Stimulated activated CD8-positive, alpha-beta memory T cell treated with anti-CD3 and anti-CD28 coated beads, Interleukin-15, amount 100 ng/mL, for 4 hours (primary cell): Measurements from ENCODE around the gene DHX32.
"Not testable (repeated sequence)": the region's sequence is repeated elsewhere in the genome, so short reads cannot be mapped to it uniquely, and the experiment has no call there.

Experiments
- DNase-seq, 2 donors: peaks; one replicate each; pipeline ENCODE4 v3.0.0-alpha.2; 2020; ENCODE audit warnings: low read depth in 2 of 2

The DHX32 gene, protein sequence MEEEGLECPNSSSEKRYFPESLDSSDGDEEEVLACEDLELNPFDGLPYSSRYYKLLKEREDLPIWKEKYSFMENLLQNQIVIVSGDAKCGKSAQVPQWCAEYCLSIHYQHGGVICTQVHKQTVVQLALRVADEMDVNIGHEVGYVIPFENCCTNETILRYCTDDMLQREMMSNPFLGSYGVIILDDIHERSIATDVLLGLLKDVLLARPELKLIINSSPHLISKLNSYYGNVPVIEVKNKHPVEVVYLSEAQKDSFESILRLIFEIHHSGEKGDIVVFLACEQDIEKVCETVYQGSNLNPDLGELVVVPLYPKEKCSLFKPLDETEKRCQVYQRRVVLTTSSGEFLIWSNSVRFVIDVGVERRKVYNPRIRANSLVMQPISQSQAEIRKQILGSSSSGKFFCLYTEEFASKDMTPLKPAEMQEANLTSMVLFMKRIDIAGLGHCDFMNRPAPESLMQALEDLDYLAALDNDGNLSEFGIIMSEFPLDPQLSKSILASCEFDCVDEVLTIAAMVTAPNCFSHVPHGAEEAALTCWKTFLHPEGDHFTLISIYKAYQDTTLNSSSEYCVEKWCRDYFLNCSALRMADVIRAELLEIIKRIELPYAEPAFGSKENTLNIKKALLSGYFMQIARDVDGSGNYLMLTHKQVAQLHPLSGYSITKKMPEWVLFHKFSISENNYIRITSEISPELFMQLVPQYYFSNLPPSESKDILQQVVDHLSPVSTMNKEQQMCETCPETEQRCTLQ

GRCh38 chr10:125881192-125881591, at the start of gene DHX32:
Gene DHX32 (minus strand): TSS chr10:125881292. CDS start chr10:125880824, 468 bp downstream.
- DNase-seq, result no peak

GRCh38 chr10:125929618-125930017, 48.5 kb upstream of the DHX32 start:
- DNase-seq, result no peak

DNA sequence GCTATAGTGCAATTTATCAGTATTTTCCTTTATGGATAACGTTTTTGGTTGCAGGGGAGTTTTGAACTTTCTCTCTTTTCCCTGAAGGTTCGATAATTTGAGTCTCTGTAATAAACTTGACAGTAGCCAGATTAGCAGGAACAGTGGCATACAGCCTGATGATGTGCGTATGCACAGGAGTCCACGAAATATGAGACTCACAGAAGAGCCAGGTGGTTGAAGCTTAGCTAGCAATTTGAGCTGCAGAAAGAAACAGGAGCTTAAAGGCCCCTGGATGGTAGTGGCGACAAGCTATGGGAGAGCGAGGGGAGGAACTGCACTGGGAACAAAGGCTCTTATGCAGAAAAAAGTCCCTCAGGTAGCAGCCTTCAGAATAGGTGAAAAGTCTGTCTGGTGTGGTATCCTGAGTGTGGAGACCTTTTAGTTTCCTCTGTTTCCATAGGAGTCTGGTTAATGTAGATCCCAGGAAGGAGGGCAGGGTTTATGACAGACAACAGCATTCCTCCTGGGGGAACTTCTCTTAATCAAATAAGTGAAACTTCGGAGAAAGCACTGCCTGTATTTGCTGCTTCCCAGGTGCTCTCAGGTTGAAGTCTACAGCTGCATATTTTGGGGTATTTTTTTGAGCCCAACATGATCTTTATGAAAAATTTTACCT, 48.0 kb upstream of the DHX32 start:
- no peak for DNase-seq

DNA sequence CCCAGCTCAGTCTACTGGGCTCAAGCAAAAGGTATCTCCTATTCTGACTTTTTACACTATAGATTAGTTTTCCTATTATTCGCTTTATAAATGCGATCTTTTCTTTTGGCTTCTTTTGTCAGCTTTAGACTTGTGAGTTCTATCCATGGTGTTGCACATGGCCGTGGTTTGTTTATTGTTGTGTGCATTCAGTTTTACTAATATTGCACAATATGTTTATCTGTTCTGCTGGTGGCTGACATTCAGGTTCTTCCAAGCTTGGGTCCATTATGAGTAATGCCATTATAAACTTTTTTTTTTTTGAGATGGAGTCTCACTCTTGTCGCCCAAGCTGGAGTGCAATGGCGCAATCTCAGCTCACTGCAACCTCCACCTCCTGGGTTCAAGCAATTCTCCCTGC, 46.2 kb upstream of the DHX32 start:
- not testable (repeated sequence) for DNase-seq

DNA sequence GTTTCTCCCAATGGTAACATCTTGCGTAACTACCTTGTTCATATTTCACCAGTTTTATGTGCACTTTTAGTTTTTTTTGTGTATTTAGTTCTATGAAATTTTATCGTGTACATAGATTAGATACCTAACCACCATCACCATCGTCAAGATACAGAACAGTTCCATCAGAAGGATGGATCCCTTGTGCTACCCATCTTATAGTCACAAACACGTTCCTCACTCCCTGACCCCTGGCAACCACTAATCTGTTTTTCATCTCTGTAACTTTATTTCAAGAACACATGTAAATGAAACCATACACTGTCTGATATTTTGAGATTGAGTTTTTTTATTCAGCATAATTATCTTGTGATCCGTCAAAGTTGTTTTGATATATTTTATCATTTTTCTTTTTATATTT, 45.2 kb upstream of the DHX32 start:
- no peak for DNase-seq

- DNase-seq, result no peak
Observed at GRCh38 chr10:125925262-125925834, 44.3 kb upstream of the DHX32 start.

DNA sequence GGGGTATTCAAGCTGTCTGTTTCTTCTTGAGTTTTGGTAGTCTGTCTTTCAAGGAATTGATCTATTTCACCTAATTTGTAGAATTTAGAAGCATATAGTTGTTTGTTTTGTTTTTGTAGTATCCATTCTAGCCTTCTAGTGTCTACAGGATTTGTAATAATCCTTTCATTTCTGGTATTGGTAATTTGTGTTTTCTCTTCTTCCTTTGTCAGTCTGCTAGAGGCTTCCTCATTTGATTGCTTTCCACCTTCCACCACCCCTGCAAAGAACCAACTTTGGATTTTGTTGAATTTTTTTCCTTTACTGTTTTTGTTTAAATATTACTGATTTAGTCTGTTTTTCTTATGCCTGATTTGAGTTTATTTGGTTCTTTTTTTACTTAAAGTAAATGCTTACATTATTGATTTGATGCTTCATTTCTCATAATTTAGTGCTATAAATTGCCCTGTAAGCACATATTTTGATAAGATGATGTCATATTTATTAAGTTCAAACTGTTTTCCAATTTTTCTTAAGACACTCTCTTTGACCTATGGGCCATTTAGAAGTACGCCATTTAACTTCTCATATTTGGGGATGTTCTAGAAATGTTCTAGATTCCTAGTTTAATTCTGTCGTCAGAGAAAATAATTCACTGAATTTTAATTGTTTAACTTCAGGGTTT, 40.7 kb upstream of the DHX32 start:
- not testable (repeated sequence) for DNase-seq

DNA sequence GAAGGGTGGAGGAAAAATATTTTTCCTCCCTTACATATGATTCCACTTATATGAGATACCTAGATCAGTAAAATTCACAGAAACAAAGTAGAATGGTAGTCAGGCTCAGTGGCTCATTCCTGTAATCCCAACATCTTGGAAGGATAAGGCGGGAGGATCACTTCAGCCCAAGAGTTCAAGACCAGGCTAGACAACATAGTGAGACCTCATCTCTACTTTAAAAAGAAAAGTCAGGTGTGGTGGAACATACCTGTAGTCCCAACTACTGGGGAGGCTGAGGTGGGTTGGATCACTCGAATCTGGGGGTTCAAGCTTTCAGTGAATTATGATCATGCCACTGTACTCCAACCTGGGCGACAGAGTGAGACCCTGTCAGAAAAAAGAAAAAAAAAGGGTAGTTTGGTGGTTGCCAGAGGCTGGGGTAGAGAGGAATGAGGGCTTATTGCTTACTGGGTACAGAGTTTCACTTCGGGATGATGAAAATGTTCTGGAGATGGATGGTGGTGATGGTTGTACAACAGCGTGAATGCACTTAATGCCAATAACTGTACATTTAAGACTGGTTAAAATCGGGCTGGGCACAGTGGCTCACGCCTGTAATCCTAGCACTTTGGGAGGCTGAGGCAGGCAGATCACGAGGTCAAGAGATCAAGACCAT, 36.7 kb upstream of the DHX32 start:
- not testable (repeated sequence) for DNase-seq

- no peak for DNase-seq
Observed at GRCh38 chr10:125916977-125917376, 35.9 kb upstream of the DHX32 start.

DNA sequence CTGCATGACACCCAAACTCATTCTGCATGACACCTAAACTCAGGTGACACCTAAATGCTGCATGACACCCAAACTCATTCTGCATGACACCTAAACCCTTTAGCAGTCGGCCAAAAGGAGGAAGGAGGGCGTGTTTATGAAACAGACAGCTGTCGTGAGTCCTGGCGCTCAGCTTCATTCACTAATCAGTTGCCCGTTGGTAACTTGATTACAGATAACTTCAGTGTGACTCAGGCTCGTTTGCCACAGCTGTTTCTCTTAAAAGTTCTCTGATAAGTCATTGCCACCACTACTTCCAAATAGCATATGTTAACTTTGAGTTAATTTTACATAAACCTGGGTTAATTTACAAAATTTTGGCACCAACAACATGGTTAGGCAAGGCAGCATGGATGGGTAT, 32.2 kb upstream of the DHX32 start:
- DNase-seq, result not testable (repeated sequence)

DNA sequence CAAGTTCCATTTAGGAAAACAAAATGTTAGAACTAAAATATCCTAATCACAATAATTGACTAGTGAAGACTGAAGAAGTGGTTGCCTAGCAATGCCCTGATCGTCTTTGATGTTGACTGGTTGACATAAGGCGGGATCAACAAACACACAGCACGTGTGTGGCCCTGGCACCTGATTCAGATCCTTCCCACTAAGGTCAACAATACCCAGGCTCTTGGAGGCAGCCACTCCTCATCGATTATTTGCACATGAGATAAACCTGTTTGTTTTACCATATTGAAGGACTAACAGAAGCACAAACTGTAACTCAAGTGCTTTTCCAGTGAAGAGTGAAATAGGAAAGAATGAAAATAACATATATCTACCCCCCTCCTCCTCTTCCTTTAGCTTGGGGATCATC, 30.9 kb upstream of the DHX32 start:
- DNase-seq, result no peak

GRCh38 chr10:125911145-125911544, 30.1 kb upstream of the DHX32 start:
- no peak for DNase-seq

- DNase-seq, result not testable (repeated sequence)
Observed at GRCh38 chr10:125909491-125909890, 28.4 kb upstream of the DHX32 start.

DNA sequence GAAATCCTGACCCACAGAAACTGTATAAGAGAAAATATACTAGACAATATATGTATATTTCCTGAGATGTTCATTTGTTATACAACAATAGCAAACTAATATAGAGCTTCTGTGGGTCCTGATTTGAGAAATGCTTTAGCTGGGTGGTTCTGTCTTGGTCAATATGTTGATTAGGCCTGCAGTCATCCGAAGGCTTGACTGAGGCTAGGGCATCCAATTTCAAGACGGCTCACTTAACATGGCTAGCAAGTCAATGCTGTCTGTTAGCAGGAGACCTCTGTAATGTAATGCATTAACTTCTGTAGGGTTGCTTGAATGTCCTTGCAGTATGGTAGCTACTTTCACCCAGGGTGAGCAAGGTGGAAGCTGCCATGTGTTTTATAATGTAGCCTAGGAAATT, 27.7 kb upstream of the DHX32 start:
- not testable (repeated sequence) for DNase-seq

GRCh38 chr10:125907598-125907997, 26.5 kb upstream of the DHX32 start:
- DNase-seq, result not testable (repeated sequence)

DNA sequence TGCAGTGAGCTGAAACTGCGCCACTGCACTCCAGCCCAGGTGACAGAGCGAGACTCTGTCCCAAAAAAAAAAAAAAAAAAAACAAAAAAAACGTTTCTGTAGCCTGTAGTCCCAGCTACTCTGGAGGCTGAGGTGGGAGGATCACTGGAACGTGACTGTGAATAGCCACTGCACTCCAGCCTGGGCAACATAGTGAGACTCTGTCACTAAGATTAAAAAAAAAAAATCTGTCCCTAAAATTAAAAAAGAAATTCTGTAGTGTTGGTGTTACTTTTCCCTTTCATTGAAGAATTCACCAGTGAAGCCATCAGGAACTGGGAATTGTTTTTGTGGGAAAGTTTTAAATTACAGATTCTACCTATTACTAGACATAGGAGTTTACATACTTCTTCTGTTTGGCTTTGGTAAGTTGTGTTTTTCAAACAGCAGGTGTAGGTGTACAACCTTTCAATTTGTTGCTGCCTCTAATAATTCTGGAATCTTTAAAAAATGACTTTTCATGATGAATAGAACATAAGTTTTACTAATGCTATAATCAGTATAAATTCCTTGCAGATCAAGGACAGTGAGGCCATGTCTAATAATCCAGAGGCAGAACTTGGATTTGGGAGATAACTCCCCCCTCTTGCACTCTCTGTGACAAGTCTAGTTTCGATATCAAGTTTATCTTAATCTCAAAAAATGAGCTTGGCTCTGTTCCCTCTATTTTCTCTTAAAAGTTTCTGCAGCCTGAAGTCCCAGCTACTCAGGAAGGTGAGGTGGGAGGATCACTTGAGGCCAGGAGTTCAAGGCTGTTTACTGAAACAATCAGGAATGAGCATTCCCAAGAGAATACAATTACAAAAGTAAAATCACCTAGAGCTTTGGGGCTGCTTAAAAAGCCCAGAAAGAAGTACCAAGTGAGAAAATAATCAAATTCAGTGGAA, 24.2 kb upstream of the DHX32 start:
- not testable (repeated sequence) for DNase-seq

- DNase-seq, result not testable (repeated sequence)
Observed at GRCh38 chr10:125903135-125903640, 22.1 kb upstream of the DHX32 start.

DNA sequence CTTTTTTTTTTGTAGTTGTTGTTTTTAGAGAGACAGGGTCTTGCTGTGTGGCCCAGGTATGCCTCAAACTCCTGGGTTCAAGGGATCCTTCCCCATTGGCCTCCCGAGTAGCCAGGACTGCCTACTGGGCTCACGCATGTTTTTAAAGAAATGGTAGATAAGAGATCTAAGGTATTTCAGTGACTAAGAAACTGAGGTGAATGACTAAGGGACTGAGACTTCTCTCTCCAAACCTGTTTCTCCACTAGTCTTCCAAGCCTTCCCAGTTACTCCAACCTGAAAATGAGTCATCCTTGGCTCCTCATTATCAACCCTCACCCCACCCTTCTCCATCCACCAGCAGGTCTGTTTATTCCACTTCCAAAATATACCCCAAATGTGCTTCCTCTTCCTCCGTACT, 19.9 kb upstream of the DHX32 start:
- not testable (repeated sequence) for DNase-seq

DNA sequence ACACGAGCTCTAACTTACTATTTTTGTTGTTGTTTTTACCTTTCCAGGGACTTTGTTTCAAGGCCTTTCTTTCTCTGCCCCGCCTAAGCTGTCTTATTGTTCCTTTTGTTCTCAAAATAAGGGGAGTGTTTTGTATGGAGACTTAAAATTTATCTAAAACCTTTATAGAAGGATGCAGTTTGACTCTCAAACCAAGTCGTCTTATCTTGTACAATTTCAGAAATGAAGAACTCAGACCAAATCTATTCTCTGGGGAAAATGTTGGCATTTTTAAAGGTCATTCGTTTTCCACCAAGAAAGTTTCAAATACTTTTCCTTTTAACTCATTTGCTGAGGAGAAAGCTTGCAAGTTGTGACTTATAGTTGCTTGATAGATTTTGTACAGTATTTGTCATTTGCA, 16.2 kb upstream of the DHX32 start:
- DNase-seq, result not testable (repeated sequence)
